HL-60 (cell line): ENCODE data around the gene XXYLT1.

Source experiments
- CTCF ChIP-seq: IDR thresholded peaks from one replicate; pipeline ENCODE4 v1.5.1; 2011; ENCODE audit warnings: low read length, control low read depth, inconsistent platforms; ENCODE audit not compliant: insufficient read depth
- POLR2AphosphoS5 ChIP-seq: IDR thresholded peaks from 2 replicates; pipeline ENCODE4 v1.6.1; 2012; ENCODE audit warnings: low read depth
- REST ChIP-seq: IDR thresholded peaks from 2 replicates; pipeline ENCODE4 v1.6.1; 2012; ENCODE audit warnings: low read depth; ENCODE audit not compliant: insufficient replicate concordance

- TF ChIP-seq CTCF = no peak
- no peak for TF ChIP-seq REST
- no peak for TF ChIP-seq POLR2AphosphoS5
Measured at GRCh38 chr3:195269375-195270078, 1.4 kb downstream of the XXYLT1 start.
